Right lobe of liver (tissue), 4 donors: Measurements from ENCODE around the gene UTP14A.
"Not testable (repeated sequence)": the region's sequence is repeated elsewhere in the genome, so short reads cannot be mapped to it uniquely, and the experiment has no call there.

Source experiments
- CTCF ChIP-seq, 4 donors: fragments of 200-600 bp in 3 of 4; fragments of 450-650 bp in 1 of 4; IDR thresholded peaks; one replicate each; pipeline versions ENCODE4 v1.5.1 to v1.8.0; 2016 to 2022; ENCODE audit warnings: antibody characterized with exemption in 4 of 4, mild to moderate bottlenecking in 2 of 4
- POLR2A ChIP-seq: fragments of 450-650 bp; IDR thresholded peaks from one replicate; pipeline ENCODE4 v1.6.1; 2017; ENCODE audit warnings: antibody characterized with exemption, mild to moderate bottlenecking
- donor health status: DM: no; HTN: no; CAD: no.
- donor health status: DM: no; HTN: no; CAD: no.
- donor health status: DM: no; HTN: yes; CAD: no.

- not testable (repeated sequence) for TF ChIP-seq CTCF (IDR thresholded peaks at IDR 0.05); POLR2A
Measured at GRCh38 chrX:129866321-129866720, 39.6 kb upstream of the UTP14A start.
